Kidney (tissue), 14 donors: ENCODE results near the gene TULP4. TPM values are rescaled to one million over a fixed set of nuclear protein-coding genes. Genes with fewer than 3 reads are reported as not detected.
"Not testable (repeated sequence)": the region's sequence is repeated elsewhere in the genome, so short reads cannot be mapped to it uniquely, and the experiment has no call there.

Source experiments
- DNase-seq, 5 donors: peaks; one replicate each; pipeline ENCODE4 v3.0.0-alpha.2; 2013 to 2020
- FAIRE-seq: peaks from 2 replicates; lab custom pipeline; 2012; peaks lifted over from hg19 to GRCh38; lab: Jason Lieb, UNC
- H3K27ac ChIP-seq, 2 donors: one replicate each; pipeline ENCODE4 v1.7.0; 2013; ENCODE audit warnings: low read depth in 2 of 2, low read length in 2 of 2, inconsistent platforms in 1 of 2
- H3K27me3 ChIP-seq: one replicate; pipeline ENCODE4 v1.7.1; 2013; ENCODE audit warnings: low read length, inconsistent platforms; ENCODE audit not compliant: control insufficient read depth, insufficient read depth
- H3K36me3 ChIP-seq, 3 donors: one replicate each; pipeline versions ENCODE4 v1.7.0 to v1.7.1; 2013; ENCODE audit warnings: low read length in 3 of 3, control low read depth in 1 of 3, inconsistent platforms in 1 of 3; ENCODE audit not compliant: insufficient read depth in 3 of 3, control insufficient read depth in 2 of 3
- H3K4me1 ChIP-seq, 3 donors: one replicate each; pipeline versions ENCODE4 v1.7.0 to v1.7.1; 2013; ENCODE audit warnings: low read length in 3 of 3, inconsistent platforms in 1 of 3, low read depth in 1 of 3; ENCODE audit not compliant: control insufficient read depth in 2 of 3, insufficient read depth in 2 of 3
- H3K4me3 ChIP-seq, 3 donors: one replicate each; pipeline versions ENCODE4 v1.7.0 to v1.8.1; 2013; ENCODE audit warnings: low read length in 3 of 3, control low read depth in 1 of 3, inconsistent platforms in 1 of 3
- H3K9ac ChIP-seq, 3 donors: one replicate each; pipeline versions ENCODE4 v1.7.0 to v1.7.1; 2013; ENCODE audit warnings: low read length in 3 of 3, control low read depth in 1 of 3, inconsistent platforms in 1 of 3
- H3K9me3 ChIP-seq, 3 donors: one replicate each; pipeline versions ENCODE4 v1.7.0 to v1.7.1; 2013; ENCODE audit warnings: low read length in 3 of 3, control low read depth in 1 of 3, inconsistent platforms in 1 of 3; ENCODE audit not compliant: control insufficient read depth in 2 of 3, insufficient read depth in 1 of 3
- intact Hi-C: fragments of 100-400 bp; cut with DNase I; formaldehyde crosslinking; loops from one replicate; pipeline ENCODE4 v1.11.1; 2022
- polyA plus RNA-seq: library from polyadenylated mRNA; stranded (reverse); fragments of 350-450 nt; fragmentation: Illumina TruSeq; extraction: RNeasy Lipid Tissue Mini Kit (QIAGEN cat#74804); gene quantifications from one replicate; pipeline ENCODE4 v1.2.3, GENCODE V29; 2014; ENCODE audit warnings: low read depth, low replicate concordance; ENCODE audit not compliant: insufficient read depth
- total RNA-seq: library from RNA; stranded (reverse); fragmentation: NEBNext Ultra II Directional; extraction: Animal tissue kit (Norgen Biotek cat#: 25700); gene quantifications from one replicate; pipeline ENCODE4 v1.2.1, GENCODE V29; 2021
- TF ChIP-seq, protein P1 (sequence below): IDR thresholded peaks from 3 replicates; pipeline ENCODE4 v1.5.1; 2012; ENCODE audit warnings: mild to moderate bottlenecking, moderate library complexity, borderline replicate concordance; ENCODE audit not compliant: insufficient read depth; ENCODE audit errors: extremely low read depth
- donor health status: control.
- donor health status: control.
- donor health status: control.
- donor health status: control.
- donor health status: control.
- donor health status: DM: yes; HTN: yes; CAD: no.
- donor health status: Normal renal cell carcinoma (clear cell type).

TULP4 gene
- total and polyA plus RNA-seq, 2 donors from 2014 or later = 3.3 to 114 TPM

- no peaks in the 10 kb centered on the region for H3K27me3 ChIP-seq
- TF ChIP-seq, protein P1, sequence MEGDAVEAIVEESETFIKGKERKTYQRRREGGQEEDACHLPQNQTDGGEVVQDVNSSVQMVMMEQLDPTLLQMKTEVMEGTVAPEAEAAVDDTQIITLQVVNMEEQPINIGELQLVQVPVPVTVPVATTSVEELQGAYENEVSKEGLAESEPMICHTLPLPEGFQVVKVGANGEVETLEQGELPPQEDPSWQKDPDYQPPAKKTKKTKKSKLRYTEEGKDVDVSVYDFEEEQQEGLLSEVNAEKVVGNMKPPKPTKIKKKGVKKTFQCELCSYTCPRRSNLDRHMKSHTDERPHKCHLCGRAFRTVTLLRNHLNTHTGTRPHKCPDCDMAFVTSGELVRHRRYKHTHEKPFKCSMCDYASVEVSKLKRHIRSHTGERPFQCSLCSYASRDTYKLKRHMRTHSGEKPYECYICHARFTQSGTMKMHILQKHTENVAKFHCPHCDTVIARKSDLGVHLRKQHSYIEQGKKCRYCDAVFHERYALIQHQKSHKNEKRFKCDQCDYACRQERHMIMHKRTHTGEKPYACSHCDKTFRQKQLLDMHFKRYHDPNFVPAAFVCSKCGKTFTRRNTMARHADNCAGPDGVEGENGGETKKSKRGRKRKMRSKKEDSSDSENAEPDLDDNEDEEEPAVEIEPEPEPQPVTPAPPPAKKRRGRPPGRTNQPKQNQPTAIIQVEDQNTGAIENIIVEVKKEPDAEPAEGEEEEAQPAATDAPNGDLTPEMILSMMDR = no peak
- H3K36me3 ChIP-seq = no peaks in the 10 kb centered on the region
- DNase-seq (no peak), FAIRE-seq (no peak)
- H3K4me1 ChIP-seq = peaks cover 0 to 6% (median 0%) of the 10 kb centered on the region in 3 donors
- peak overlapping the region in 2 of 3 donors; percentile 19 to 33 for H3K4me3 ChIP-seq
- intact Hi-C loops = no loop called here
- no peak overlapping the region for H3K9ac ChIP-seq
- H3K27ac ChIP-seq = no peak overlapping the region
- H3K9me3 ChIP-seq = no peaks in the 10 kb centered on the region
These were observed 21.6 kb upstream of the TULP4 start for GRCh38 chr6:158290659-158291058.

DNA sequence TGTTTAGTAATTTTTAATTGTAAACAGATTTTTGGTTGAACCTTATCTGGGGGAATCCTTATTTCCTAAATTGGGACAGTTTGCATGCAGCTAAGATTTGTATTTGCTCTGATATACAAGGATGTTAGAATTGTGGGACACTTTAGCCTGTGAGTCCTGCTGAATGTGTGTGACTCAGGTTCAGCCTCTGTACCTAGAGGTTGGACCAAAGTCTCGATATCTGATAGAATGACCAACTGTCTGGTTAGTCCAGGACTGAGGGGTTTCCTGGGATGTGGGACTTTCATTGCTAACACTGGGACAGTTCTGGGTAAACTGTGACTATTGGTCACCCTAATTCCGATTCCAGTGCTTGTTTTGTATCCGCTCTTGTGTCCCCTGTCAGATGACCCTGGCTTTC is 20.2 kb upstream of the TULP4 start:
- no peak overlapping the region for H3K27ac ChIP-seq
- TF ChIP-seq, protein P1 = no peak
- H3K27me3 ChIP-seq = no peaks in the 10 kb centered on the region
- H3K9ac ChIP-seq = no peak overlapping the region
- no peak for DNase-seq
- H3K9me3 ChIP-seq = peaks cover 0 to 7% (median 2%) of the 10 kb centered on the region in 3 donors
- intact Hi-C loops = no loop called here
- no peak overlapping the region for H3K4me3 ChIP-seq
- H3K36me3 ChIP-seq = peaks cover 0 to under 1% (median 0%) of the 10 kb centered on the region in 3 donors
- no peak for FAIRE-seq
- peaks cover 0 to 6% (median 0%) of the 10 kb centered on the region in 3 donors for H3K4me1 ChIP-seq

GRCh38 chr6:158293122-158293521 is 19.1 kb upstream of the TULP4 start:
- intact Hi-C loops = no loop called here
- peaks cover 0 to 3% (median 0%) of the 10 kb centered on the region in 3 donors for H3K36me3 ChIP-seq
- H3K27ac ChIP-seq = no peak overlapping the region
- no peak for FAIRE-seq
- H3K9ac ChIP-seq = no peak overlapping the region
- peaks cover 0 to 12% (median 2%) of the 10 kb centered on the region in 3 donors for H3K9me3 ChIP-seq
- H3K27me3 ChIP-seq = no peaks in the 10 kb centered on the region
- no peak overlapping the region for H3K4me3 ChIP-seq
- no peaks in the 10 kb centered on the region for H3K4me1 ChIP-seq
- no peak for DNase-seq
- TF ChIP-seq, protein P1 = no peak

DNA sequence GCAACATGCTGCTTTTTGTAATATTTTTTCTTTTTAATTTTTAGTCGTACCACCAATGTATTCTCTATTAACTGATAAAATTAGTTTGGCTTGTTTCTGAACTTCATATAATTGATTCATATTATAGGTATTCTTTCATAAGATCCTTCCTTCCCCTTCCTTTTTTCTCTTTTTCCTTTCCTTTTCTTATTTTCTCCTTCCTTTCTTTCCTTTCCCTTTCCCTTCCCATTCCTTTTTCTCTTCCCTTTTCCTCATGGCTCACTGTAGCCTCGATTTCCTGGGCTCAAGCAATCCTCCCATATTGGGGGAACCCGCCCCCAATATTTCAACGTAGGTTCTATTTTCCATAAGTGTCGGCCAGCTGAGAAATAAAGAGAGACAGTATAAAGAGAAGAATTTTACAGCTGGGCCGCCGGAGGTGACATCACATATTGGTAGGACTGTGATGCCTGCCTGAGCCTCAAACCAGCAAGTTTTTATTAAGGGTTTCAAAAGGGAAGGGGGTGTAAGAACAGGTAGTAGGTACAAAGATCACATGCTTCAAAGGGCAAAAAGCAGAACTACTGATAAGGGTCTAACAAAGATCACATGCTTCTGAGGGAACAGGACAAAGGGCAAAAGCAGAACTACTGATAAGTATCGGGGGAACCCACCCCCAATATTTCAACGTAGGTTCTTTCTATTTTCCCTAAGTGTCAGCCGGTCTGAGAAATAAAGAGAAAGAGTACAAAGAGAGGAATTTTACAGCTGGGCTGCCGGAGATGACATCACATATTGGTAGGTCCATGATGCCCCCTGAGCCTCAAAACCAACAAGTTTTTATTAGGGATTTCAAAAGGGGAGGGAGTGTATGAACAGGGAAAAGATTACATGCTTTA is 16.1 kb upstream of the TULP4 start:
- intact Hi-C loops = not testable (repeated sequence)

DNA sequence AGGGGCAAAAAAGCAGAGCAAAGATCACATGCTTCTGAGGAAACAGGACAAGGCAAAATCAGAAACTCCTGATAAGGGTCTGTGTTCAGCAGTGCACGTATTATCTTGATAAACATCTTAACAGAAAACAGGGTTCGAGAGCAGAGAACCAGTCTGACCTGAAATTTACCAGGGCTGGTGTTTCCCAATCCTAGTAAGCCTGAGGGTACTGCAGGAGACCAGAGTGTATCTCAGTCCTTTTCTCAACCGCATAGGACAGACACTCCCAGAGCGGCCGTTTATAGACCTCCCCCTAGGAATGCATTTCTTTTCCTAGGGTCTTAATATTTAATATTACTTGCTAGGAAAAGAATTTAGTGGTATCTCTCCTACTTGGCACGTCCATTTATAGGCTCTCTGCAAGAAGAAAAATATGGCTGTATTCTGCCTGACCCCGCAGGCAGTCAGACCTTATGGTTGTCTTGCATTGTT is 15.4 kb upstream of the TULP4 start:
- not testable (repeated sequence) for H3K4me1 ChIP-seq

More for the DNA sequence above, 16.1 kb upstream of the TULP4 start:
- not testable (repeated sequence) for DNase-seq, H3K27ac ChIP-seq, H3K4me1 ChIP-seq, H3K27me3 ChIP-seq, H3K9ac ChIP-seq, H3K4me3 ChIP-seq, FAIRE-seq, H3K36me3 ChIP-seq
- H3K9me3 ChIP-seq = peaks cover 0 to 12% (median 2%) of the 10 kb centered on the region in 3 donors

GRCh38 chr6:158297657-158298056 is 14.6 kb upstream of the TULP4 start:
- H3K36me3 ChIP-seq, intact Hi-C loops, H3K4me1 ChIP-seq, H3K9ac ChIP-seq, DNase-seq, H3K27me3 ChIP-seq, H3K4me3 ChIP-seq, FAIRE-seq, H3K27ac ChIP-seq: not testable (repeated sequence)
- H3K9me3 ChIP-seq = peaks cover 0 to 12% (median 2%) of the 10 kb centered on the region in 3 donors

More for the DNA sequence above, 15.4 kb upstream of the TULP4 start:
- DNase-seq, H3K27me3 ChIP-seq, FAIRE-seq, H3K9ac ChIP-seq, H3K4me3 ChIP-seq, intact Hi-C loops, H3K27ac ChIP-seq, H3K36me3 ChIP-seq: not testable (repeated sequence)
- peaks cover 0 to 12% (median 2%) of the 10 kb centered on the region in 3 donors for H3K9me3 ChIP-seq
